HEK293 (cell line): ENCODE data around the gene APOBEC3H.

Experiments used
- INSM2 ChIP-seq: fragments of 450-650 bp; formaldehyde crosslinking; IDR thresholded peaks from 2 replicates; pipeline ENCODE4 v1.5.1; 2016; ENCODE audit warnings: missing biosample characterization, missing genetic modification characterization
- YY1 ChIP-seq: fragments of 450-650 bp; formaldehyde crosslinking; IDR thresholded peaks from 2 replicates; pipeline ENCODE4 v1.5.1; 2018; ENCODE audit warnings: missing biosample characterization, missing genetic modification characterization
- YY2 ChIP-seq: fragments of 450-650 bp; formaldehyde crosslinking; IDR thresholded peaks from 2 replicates; pipeline ENCODE4 v1.5.1; 2016; ENCODE audit warnings: missing biosample characterization, missing genetic modification characterization
- ZBTB44 ChIP-seq: fragments of 450-650 bp; IDR thresholded peaks from 2 replicates; pipeline ENCODE4 v1.5.1; 2018; ENCODE audit warnings: missing biosample characterization, mild to moderate bottlenecking, missing genetic modification characterization
- ZNF114 ChIP-seq: fragments of 450-650 bp; formaldehyde crosslinking; IDR thresholded peaks from 2 replicates; pipeline ENCODE4 v1.5.0; 2017; ENCODE audit warnings: missing biosample characterization, missing genetic modification characterization
- ZNF24 ChIP-seq: fragments of 450-650 bp; formaldehyde crosslinking; IDR thresholded peaks from 2 replicates; pipeline ENCODE4 v1.5.1; 2016; ENCODE audit warnings: missing biosample characterization, missing genetic modification characterization
- ZSCAN30 ChIP-seq: fragments of 450-650 bp; IDR thresholded peaks from 2 replicates; pipeline ENCODE4 v1.5.1; 2018; ENCODE audit warnings: missing biosample characterization, mild to moderate bottlenecking, missing genetic modification characterization, moderate library complexity
- TF ChIP-seq, protein P1 (sequence below): fragments of 450-650 bp; formaldehyde crosslinking; IDR thresholded peaks from 2 replicates; pipeline ENCODE4 v1.5.1; 2016; ENCODE audit warnings: missing biosample characterization, missing genetic modification characterization
- TF ChIP-seq, protein P2 (sequence below): fragments of 450-650 bp; formaldehyde crosslinking; IDR thresholded peaks from 2 replicates; pipeline ENCODE4 v1.5.1; 2016; ENCODE audit warnings: missing biosample characterization, missing genetic modification characterization

GRCh38 chr22:39115570-39115969, 18.5 kb downstream of the APOBEC3H start:
- TF ChIP-seq, protein P1, sequence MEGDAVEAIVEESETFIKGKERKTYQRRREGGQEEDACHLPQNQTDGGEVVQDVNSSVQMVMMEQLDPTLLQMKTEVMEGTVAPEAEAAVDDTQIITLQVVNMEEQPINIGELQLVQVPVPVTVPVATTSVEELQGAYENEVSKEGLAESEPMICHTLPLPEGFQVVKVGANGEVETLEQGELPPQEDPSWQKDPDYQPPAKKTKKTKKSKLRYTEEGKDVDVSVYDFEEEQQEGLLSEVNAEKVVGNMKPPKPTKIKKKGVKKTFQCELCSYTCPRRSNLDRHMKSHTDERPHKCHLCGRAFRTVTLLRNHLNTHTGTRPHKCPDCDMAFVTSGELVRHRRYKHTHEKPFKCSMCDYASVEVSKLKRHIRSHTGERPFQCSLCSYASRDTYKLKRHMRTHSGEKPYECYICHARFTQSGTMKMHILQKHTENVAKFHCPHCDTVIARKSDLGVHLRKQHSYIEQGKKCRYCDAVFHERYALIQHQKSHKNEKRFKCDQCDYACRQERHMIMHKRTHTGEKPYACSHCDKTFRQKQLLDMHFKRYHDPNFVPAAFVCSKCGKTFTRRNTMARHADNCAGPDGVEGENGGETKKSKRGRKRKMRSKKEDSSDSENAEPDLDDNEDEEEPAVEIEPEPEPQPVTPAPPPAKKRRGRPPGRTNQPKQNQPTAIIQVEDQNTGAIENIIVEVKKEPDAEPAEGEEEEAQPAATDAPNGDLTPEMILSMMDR: no peak
- TF ChIP-seq ZNF114 (tag by site-specific recombination) (no peak), YY2 (tag by site-specific recombination) (no peak), ZBTB44 (tag by site-specific recombination) (no peak), INSM2 (tag by site-specific recombination) (no peak), ZSCAN30 (tag by site-specific recombination) (no peak), YY1 (tag by site-specific recombination) (no peak), ZNF24 (tag by site-specific recombination) (no peak)
- TF ChIP-seq, protein P2, sequence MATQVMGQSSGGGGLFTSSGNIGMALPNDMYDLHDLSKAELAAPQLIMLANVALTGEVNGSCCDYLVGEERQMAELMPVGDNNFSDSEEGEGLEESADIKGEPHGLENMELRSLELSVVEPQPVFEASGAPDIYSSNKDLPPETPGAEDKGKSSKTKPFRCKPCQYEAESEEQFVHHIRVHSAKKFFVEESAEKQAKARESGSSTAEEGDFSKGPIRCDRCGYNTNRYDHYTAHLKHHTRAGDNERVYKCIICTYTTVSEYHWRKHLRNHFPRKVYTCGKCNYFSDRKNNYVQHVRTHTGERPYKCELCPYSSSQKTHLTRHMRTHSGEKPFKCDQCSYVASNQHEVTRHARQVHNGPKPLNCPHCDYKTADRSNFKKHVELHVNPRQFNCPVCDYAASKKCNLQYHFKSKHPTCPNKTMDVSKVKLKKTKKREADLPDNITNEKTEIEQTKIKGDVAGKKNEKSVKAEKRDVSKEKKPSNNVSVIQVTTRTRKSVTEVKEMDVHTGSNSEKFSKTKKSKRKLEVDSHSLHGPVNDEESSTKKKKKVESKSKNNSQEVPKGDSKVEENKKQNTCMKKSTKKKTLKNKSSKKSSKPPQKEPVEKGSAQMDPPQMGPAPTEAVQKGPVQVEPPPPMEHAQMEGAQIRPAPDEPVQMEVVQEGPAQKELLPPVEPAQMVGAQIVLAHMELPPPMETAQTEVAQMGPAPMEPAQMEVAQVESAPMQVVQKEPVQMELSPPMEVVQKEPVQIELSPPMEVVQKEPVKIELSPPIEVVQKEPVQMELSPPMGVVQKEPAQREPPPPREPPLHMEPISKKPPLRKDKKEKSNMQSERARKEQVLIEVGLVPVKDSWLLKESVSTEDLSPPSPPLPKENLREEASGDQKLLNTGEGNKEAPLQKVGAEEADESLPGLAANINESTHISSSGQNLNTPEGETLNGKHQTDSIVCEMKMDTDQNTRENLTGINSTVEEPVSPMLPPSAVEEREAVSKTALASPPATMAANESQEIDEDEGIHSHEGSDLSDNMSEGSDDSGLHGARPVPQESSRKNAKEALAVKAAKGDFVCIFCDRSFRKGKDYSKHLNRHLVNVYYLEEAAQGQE (tag by site-specific recombination): no peak
